H1 (cell line): ENCODE measurements around the gene BBS12. TPM values are rescaled to one million over a fixed set of nuclear protein-coding genes. Genes with fewer than 3 reads are reported as not detected.

ENCODE experiments used
- CTCF ChIA-PET: fragments of 300-600 bp; sonication (Branson Sonifier 250); formaldehyde crosslinking; loops from one replicate; lab custom pipeline; 2021; ENCODE audit not compliant: partially characterized antibody; lab: Charles Lee
- POLR2A ChIA-PET: fragments of 300-600 bp; sonication (Branson Sonifier 250); formaldehyde crosslinking; loops from one replicate; lab custom pipeline; 2021; ENCODE audit warnings: inconsistent platforms; ENCODE audit not compliant: partially characterized antibody; lab: Charles Lee
- DNase-seq, 2 experiments: peaks; one replicate each; pipeline versions ENCODE4 v3.0.0 to v3.0.0-alpha.2; 2010 to 2022; ENCODE audit warnings: low spot score in 2 of 2, low read depth in 1 of 2, mixed read lengths in 1 of 2
- FAIRE-seq: peaks from 2 replicates; lab custom pipeline; 2011; peaks lifted over from hg19 to GRCh38; lab: Jason Lieb, UNC
- H2AFZ ChIP-seq: 2 replicates; pipeline ENCODE4 v1.8.1; 2012; ENCODE audit warnings: low read length, inconsistent platforms
- H2AK5ac ChIP-seq: 2 replicates; pipeline ENCODE4 v1.6.1; 2013; ENCODE audit warnings: low read depth, low read length
- H2BK120ac ChIP-seq: replicated peaks from 2 replicates; pipeline ENCODE3; 2013; ENCODE audit warnings: low read depth, low read length, inconsistent platforms
- H2BK12ac ChIP-seq: 2 replicates; pipeline ENCODE4 v1.6.1; 2013; ENCODE audit warnings: low read depth, low read length
- H2BK15ac ChIP-seq: 2 replicates; pipeline ENCODE4 v1.6.1; 2013; ENCODE audit warnings: low read length
- H2BK20ac ChIP-seq: 2 replicates; pipeline ENCODE4 v1.6.1; 2013; ENCODE audit warnings: low read length
- H2BK5ac ChIP-seq: 2 replicates; pipeline ENCODE4 v1.6.1; 2013; ENCODE audit warnings: low read depth, low read length
- H3K14ac ChIP-seq: 2 replicates; pipeline ENCODE4 v1.6.1; 2013; ENCODE audit warnings: inconsistent platforms; ENCODE audit not compliant: insufficient read length
- H3K18ac ChIP-seq: 2 replicates; pipeline ENCODE4 v1.6.1; 2013; ENCODE audit warnings: low read length; ENCODE audit errors: extremely low read depth
- H3K23ac ChIP-seq: 2 replicates; pipeline ENCODE4 v1.6.1; 2013; ENCODE audit warnings: inconsistent platforms; ENCODE audit not compliant: insufficient read length
- H3K23me2 ChIP-seq: 2 replicates; pipeline ENCODE4 v1.6.1; 2013; ENCODE audit warnings: low read depth, low read length
- H3K27ac ChIP-seq: 2 replicates; pipeline ENCODE4 v1.6.1; 2011; ENCODE audit warnings: low read depth, low read length, inconsistent platforms
- H3K27me3 ChIP-seq, 4 experiments: replicated peaks in 1 of 4; 1 replicate in 1 of 4; 2 replicates in 3 of 4; pipeline versions ENCODE4 v1.6.1 to v1.8.1; 2011 to 2013; ENCODE audit warnings: low read length in 3 of 4, mild to moderate bottlenecking in 3 of 4, inconsistent platforms in 2 of 4, mixed read lengths in 2 of 4, moderate library complexity in 1 of 4; ENCODE audit not compliant: control insufficient read depth in 3 of 4, insufficient read depth in 3 of 4; ENCODE audit errors: extremely low read depth in 1 of 4
- H3K36me3 ChIP-seq, 4 experiments: 2 replicates each; pipeline versions ENCODE4 v1.6.1 to v1.8.1; 2011 to 2013; ENCODE audit warnings: mild to moderate bottlenecking in 4 of 4, low read length in 3 of 4, moderate library complexity in 2 of 4, control low read depth in 1 of 4, inconsistent platforms in 1 of 4; ENCODE audit not compliant: insufficient read depth in 4 of 4, control insufficient read depth in 2 of 4
- H3K4ac ChIP-seq: replicated peaks from 2 replicates; pipeline ENCODE3; 2013; ENCODE audit warnings: low read length, low read depth, mixed read lengths, inconsistent platforms; ENCODE audit not compliant: insufficient read length
- H3K4me1 ChIP-seq, 4 experiments: replicated peaks in 1 of 4; 1 replicate in 1 of 4; 2 replicates in 3 of 4; pipeline versions ENCODE4 v1.6.1 to v1.8.1; 2011 to 2013; ENCODE audit warnings: low read length in 3 of 4, inconsistent platforms in 2 of 4, mixed read lengths in 1 of 4; ENCODE audit not compliant: insufficient read depth in 4 of 4, control insufficient read depth in 3 of 4
- H3K4me2 ChIP-seq, 2 experiments: 2 replicates each; pipeline versions ENCODE4 v1.6.1 to v1.8.1; 2011 to 2013; ENCODE audit warnings: low read depth in 2 of 2, low read length in 2 of 2, control low read depth in 1 of 2, inconsistent platforms in 1 of 2, mild to moderate bottlenecking in 1 of 2; ENCODE audit not compliant: insufficient read depth in 1 of 2
- H3K4me3 ChIP-seq, 4 experiments: fragments of 200-600, 300-600 bp in 1 of 4; sonication (generic), shearing (Covaris generic), sonication (Bioruptor Twin) in 1 of 4; 2 replicates each; pipeline versions ENCODE4 v1.5.1 to v1.8.1; 2011 to 2016; ENCODE audit warnings: low read length in 4 of 4, low read depth in 3 of 4, control low read depth in 2 of 4, inconsistent platforms in 2 of 4, mild to moderate bottlenecking in 2 of 4, mixed read lengths in 1 of 4, moderate library complexity in 1 of 4; ENCODE audit not compliant: insufficient read depth in 2 of 4; ENCODE audit errors: extremely low read depth in 1 of 4
- H3K56ac ChIP-seq: replicated peaks from 2 replicates; pipeline ENCODE3; 2013; ENCODE audit warnings: low read depth, mild to moderate bottlenecking, mixed read lengths, low read length, inconsistent platforms; ENCODE audit not compliant: insufficient read length
- H3K79me1 ChIP-seq: 2 replicates; pipeline ENCODE4 v1.6.1; 2013; ENCODE audit warnings: low read depth, low read length, control low read depth
- H3K79me2 ChIP-seq, 2 experiments: 2 replicates each; pipeline versions ENCODE4 v1.6.1 to v1.8.1; 2012 to 2013; ENCODE audit warnings: low read length in 2 of 2, mild to moderate bottlenecking in 2 of 2, inconsistent platforms in 1 of 2; ENCODE audit not compliant: insufficient read depth in 2 of 2, control insufficient read depth in 1 of 2
- H3K9ac ChIP-seq, 4 experiments: replicated peaks in 1 of 4; 1 replicate in 1 of 4; 2 replicates in 3 of 4; pipeline versions ENCODE4 v1.6.1 to v1.8.1; 2011 to 2013; ENCODE audit warnings: low read depth in 3 of 4, low read length in 3 of 4, control low read depth in 2 of 4, mild to moderate bottlenecking in 2 of 4, moderate library complexity in 2 of 4, inconsistent platforms in 1 of 4; ENCODE audit errors: extremely low read depth in 1 of 4
- H3K9me3 ChIP-seq, 2 experiments: 2 replicates each; pipeline versions ENCODE4 v1.6.1 to v1.8.1; 2012 to 2013; ENCODE audit warnings: mild to moderate bottlenecking in 2 of 2, moderate library complexity in 2 of 2, control low read depth in 1 of 2, inconsistent platforms in 1 of 2, low read depth in 1 of 2, low read length in 1 of 2, mixed read lengths in 1 of 2; ENCODE audit not compliant: insufficient read depth in 2 of 2
- H4K20me1 ChIP-seq, 2 experiments: replicated peaks in 1 of 2; 2 replicates each; pipeline versions ENCODE3 to v1.8.1; 2011 to 2013; ENCODE audit warnings: inconsistent platforms in 2 of 2, low read length in 2 of 2, mild to moderate bottlenecking in 1 of 2; ENCODE audit not compliant: insufficient read depth in 2 of 2, control insufficient read depth in 1 of 2
- H4K5ac ChIP-seq: 2 replicates; pipeline ENCODE4 v1.6.1; 2013; ENCODE audit warnings: low read length, low read depth, mixed read lengths, inconsistent platforms; ENCODE audit not compliant: insufficient read length
- H4K8ac ChIP-seq: 2 replicates; pipeline ENCODE4 v1.8.0; 2013; ENCODE audit warnings: mild to moderate bottlenecking, moderate library complexity, low read length, inconsistent platforms; ENCODE audit not compliant: insufficient read depth; ENCODE audit errors: extremely low read depth
- H4K91ac ChIP-seq: replicated peaks from 2 replicates; pipeline ENCODE3; 2013; ENCODE audit warnings: low read length, mixed read lengths, inconsistent platforms; ENCODE audit not compliant: insufficient read length
- CEBPB ChIP-seq: IDR thresholded peaks from 2 replicates; pipeline ENCODE4 v1.6.1; 2012; ENCODE audit warnings: low read depth, low read length
- CREB1 ChIP-seq: IDR thresholded peaks from 2 replicates; pipeline ENCODE4 v1.6.1; 2012; ENCODE audit warnings: inconsistent platforms
- CTBP2 ChIP-seq: IDR thresholded peaks from 2 replicates; pipeline ENCODE4 v1.7.0; 2011; ENCODE audit warnings: borderline replicate concordance, mild to moderate bottlenecking, moderate library complexity, mixed read lengths, low read length; ENCODE audit not compliant: insufficient read depth, insufficient read length
- EZH2 ChIP-seq: fragments of 200-600 bp; sonication (generic); IDR thresholded peaks from 2 replicates; pipeline ENCODE4 v1.7.1; 2012; ENCODE audit warnings: low read depth, mild to moderate bottlenecking, moderate library complexity, low read length, inconsistent platforms; ENCODE audit not compliant: severe bottlenecking
- JUND ChIP-seq: IDR thresholded peaks from 2 replicates; pipeline ENCODE4 v1.6.1; 2011; ENCODE audit warnings: mild to moderate bottlenecking, improper control_type of control experiment, low read length
- POLR2A ChIP-seq, 2 experiments: IDR thresholded peaks; 1 replicate in 1 of 2; 2 replicates in 1 of 2; pipeline ENCODE4 v1.6.1; 2011; ENCODE audit warnings: low read depth in 2 of 2, low read length in 2 of 2, mild to moderate bottlenecking in 2 of 2; ENCODE audit errors: control extremely low read depth in 1 of 2
- RAD21 ChIP-seq, 2 experiments: IDR thresholded peaks in 1 of 2; conservative IDR thresholded peaks in 1 of 2; 2 replicates each; pipeline ENCODE4 v1.6.1; 2011; ENCODE audit warnings: low read depth in 2 of 2, low read length in 2 of 2, improper control_type of control experiment in 1 of 2, inconsistent platforms in 1 of 2, mild to moderate bottlenecking in 1 of 2, moderate library complexity in 1 of 2
- RBBP5 ChIP-seq: IDR thresholded peaks from 2 replicates; pipeline ENCODE4 v1.7.1; 2012; ENCODE audit warnings: low read depth, mild to moderate bottlenecking, inconsistent platforms, low read length, moderate library complexity, borderline replicate concordance
- SAP30 ChIP-seq: fragments of 300-600 bp; sonication (generic); IDR thresholded peaks from 2 replicates; pipeline ENCODE4 v1.7.1; 2012; ENCODE audit warnings: low read length, moderate library complexity, mild to moderate bottlenecking, inconsistent platforms; ENCODE audit not compliant: insufficient read depth, insufficient replicate concordance
- TAF7 ChIP-seq: optimal IDR thresholded peaks from 2 replicates; pipeline ENCODE3; 2011; ENCODE audit warnings: low read depth, mild to moderate bottlenecking, inconsistent platforms, low read length, moderate library complexity, borderline replicate concordance
- WGBS, 2 experiments: shearing (Covaris generic) in 1 of 2; methylation state at CpG; one replicate each; pipeline versions ENCODE4 v1.1.6 to v1.1.7; 2013 to 2015; ENCODE audit warnings: low lambda C conversion rate in 2 of 2, mixed read lengths in 2 of 2, inconsistent platforms in 1 of 2, low coverage in 1 of 2, missing lambda C conversion rate in 1 of 2; ENCODE audit not compliant: insufficient replicate concordance in 2 of 2, insufficient coverage in 1 of 2, insufficient read length in 1 of 2; ENCODE audit errors: extremely low coverage in 1 of 2, missing lambda C conversion rate in 1 of 2; 5-methylcytosine and 5-hydroxymethylcytosine counted together
- polyA plus RNA-seq, 7 experiments: library from polyadenylated mRNA; depleted of rRNA in 3 of 7; stranded (reverse) in 5 of 7; unstranded in 2 of 7; fragments of >200 nt in 5 of 7; fragments of 200-250 nt in 2 of 7; gene quantifications; 1 replicate in 5 of 7; 2 replicates in 1 of 7; 4 replicates in 1 of 7; pipeline versions ENCODE4 v1.2.1 to v1.2.3, GENCODE V29; 2011 to 2013; ENCODE audit warnings: missing spikeins in 2 of 7, mixed read lengths in 2 of 7
- total RNA-seq: library from RNA; stranded (reverse); fragmentation: NEBNext Ultra II Directional; extraction: Animal tissue kit (Norgen Biotek cat#: 25700); gene quantifications from 2 replicates; pipeline ENCODE4 v1.2.1, GENCODE V29; 2021
- TF ChIP-seq, protein P1 (sequence below): IDR thresholded peaks from 2 replicates; pipeline ENCODE4 v1.6.1; 2012; ENCODE audit warnings: low read length, inconsistent platforms

BBS12 gene
- total and polyA plus RNA-seq, 2 of the 8 experiments (the other 6 are each of a cell fraction or from before 2014, with no cell fraction given): 0.88 to 2.6 TPM

- no peaks in the 10 kb centered on the region for H3K36me3 ChIP-seq
- H2BK5ac ChIP-seq: no peak overlapping the region
- H3K56ac ChIP-seq: no peak overlapping the region
- H2BK120ac ChIP-seq: no peak overlapping the region
- no peak overlapping the region for H2BK15ac ChIP-seq
- ChIA-PET CTCF (interaction anchor here (0.6 to 3.0 kb wide), 7 partner anchors 8 to 205 kb away, joined by 3 to 23 read pairs (median 4); no protein-coding TSS in a partner anchor), POLR2A (interaction anchor here (0.6 to 1.8 kb wide), 5 partner anchors 11 to 90 kb away, joined by 3 to 5 read pairs (median 3); no protein-coding TSS in a partner anchor)
- H3K4me1 ChIP-seq: peaks cover 0 to 5% (median 4%) of the 10 kb centered on the region in 4 experiments; a peak in 3 of 7 replicates
- H3K4me3 ChIP-seq: no peak overlapping the region
- H3K27me3 ChIP-seq: peaks cover 0 to 1% (median 0%) of the 10 kb centered on the region in 4 experiments; a peak in 1 of 7 replicates
- H4K5ac ChIP-seq: no peak overlapping the region
- no peak overlapping the region for H3K4ac ChIP-seq
- no peaks in the 10 kb centered on the region for H3K79me2 ChIP-seq
- no peaks in the 10 kb centered on the region for H3K9me3 ChIP-seq
- H4K91ac ChIP-seq: no peak overlapping the region
- no peak overlapping the region for H4K8ac ChIP-seq
- FAIRE-seq (no peak), DNase-seq (no peak)
- no peak overlapping the region for H3K9ac ChIP-seq
- no peak overlapping the region for H3K4me2 ChIP-seq
- H2AFZ ChIP-seq: no peak overlapping the region
- H3K18ac ChIP-seq: no peak overlapping the region
- H3K14ac ChIP-seq: no peak overlapping the region
- H2BK12ac ChIP-seq: no peak overlapping the region
- no peaks in the 10 kb centered on the region for H3K79me1 ChIP-seq
- no peaks in the 10 kb centered on the region for H4K20me1 ChIP-seq
- no peak overlapping the region for H2AK5ac ChIP-seq
- 93% methylated on average over 7 of the region's 7 CpGs; no CpG with 5 or more reads in 1 of the 2 experiments for WGBS, 2 experiments
- no peak overlapping the region for H2BK20ac ChIP-seq
- no peaks in the 10 kb centered on the region for H3K23me2 ChIP-seq
- no peak overlapping the region for H3K23ac ChIP-seq
- no peak overlapping the region for H3K27ac ChIP-seq
- TF ChIP-seq CREB1 (no peak), CTBP2 (no peak), RAD21 (IDR thresholded peaks at IDR 0.05 in 1 of 2, conservative IDR thresholded peaks at IDR 0.05 in 1 of 2; ENCODE audit: low read depth in 2 of 2, low read length in 2 of 2) (no peak), CEBPB (no peak), EZH2 (no peak), RBBP5 (no peak), JUND (no peak), SAP30 (no peak), POLR2A (IDR thresholded peaks at IDR 0.05; ENCODE audit: control extremely low read depth in 1 of 2, low read depth in 2 of 2, low read length in 2 of 2) (no peak), TAF7 (no peak)
- TF ChIP-seq, protein P1, sequence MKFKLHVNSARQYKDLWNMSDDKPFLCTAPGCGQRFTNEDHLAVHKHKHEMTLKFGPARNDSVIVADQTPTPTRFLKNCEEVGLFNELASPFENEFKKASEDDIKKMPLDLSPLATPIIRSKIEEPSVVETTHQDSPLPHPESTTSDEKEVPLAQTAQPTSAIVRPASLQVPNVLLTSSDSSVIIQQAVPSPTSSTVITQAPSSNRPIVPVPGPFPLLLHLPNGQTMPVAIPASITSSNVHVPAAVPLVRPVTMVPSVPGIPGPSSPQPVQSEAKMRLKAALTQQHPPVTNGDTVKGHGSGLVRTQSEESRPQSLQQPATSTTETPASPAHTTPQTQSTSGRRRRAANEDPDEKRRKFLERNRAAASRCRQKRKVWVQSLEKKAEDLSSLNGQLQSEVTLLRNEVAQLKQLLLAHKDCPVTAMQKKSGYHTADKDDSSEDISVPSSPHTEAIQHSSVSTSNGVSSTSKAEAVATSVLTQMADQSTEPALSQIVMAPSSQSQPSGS: no peak
Observed at GRCh38 chr4:122765692-122766352, 33.3 kb downstream of the BBS12 start.
